Measurements from ENCODE around the gene HMGCR.

GRCh38 chr5:75375414-75375813, 38.4 kb downstream of the HMGCR start:
- TF ChIP-seq, protein P1, sequence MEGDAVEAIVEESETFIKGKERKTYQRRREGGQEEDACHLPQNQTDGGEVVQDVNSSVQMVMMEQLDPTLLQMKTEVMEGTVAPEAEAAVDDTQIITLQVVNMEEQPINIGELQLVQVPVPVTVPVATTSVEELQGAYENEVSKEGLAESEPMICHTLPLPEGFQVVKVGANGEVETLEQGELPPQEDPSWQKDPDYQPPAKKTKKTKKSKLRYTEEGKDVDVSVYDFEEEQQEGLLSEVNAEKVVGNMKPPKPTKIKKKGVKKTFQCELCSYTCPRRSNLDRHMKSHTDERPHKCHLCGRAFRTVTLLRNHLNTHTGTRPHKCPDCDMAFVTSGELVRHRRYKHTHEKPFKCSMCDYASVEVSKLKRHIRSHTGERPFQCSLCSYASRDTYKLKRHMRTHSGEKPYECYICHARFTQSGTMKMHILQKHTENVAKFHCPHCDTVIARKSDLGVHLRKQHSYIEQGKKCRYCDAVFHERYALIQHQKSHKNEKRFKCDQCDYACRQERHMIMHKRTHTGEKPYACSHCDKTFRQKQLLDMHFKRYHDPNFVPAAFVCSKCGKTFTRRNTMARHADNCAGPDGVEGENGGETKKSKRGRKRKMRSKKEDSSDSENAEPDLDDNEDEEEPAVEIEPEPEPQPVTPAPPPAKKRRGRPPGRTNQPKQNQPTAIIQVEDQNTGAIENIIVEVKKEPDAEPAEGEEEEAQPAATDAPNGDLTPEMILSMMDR (IDR thresholded peaks at IDR 0.05; ENCODE audit: low read length), result no peak
- TF ChIP-seq EZH2 (IDR thresholded peaks at IDR 0.05; ENCODE audit: borderline replicate concordance, low read length), result no peak

Measured in OCI-LY1 (cell line).